GM18505 (cell line): ENCODE measurements around the gene GTPBP2.
"Not testable (repeated sequence)": the region's sequence is repeated elsewhere in the genome, so short reads cannot be mapped to it uniquely, and the experiment has no call there.

Source experiments
- ATAC-seq: cut with Tn5 transposase; IDR thresholded peaks from one replicate; pipeline ENCODE4 v1.9.1; 2021; ENCODE audit not compliant: unreplicated experiment
- POLR2A ChIP-seq: IDR thresholded peaks from 4 replicates; pipeline ENCODE4 v1.6.1; 2011; ENCODE audit warnings: borderline replicate concordance; ENCODE audit not compliant: insufficient read depth, insufficient read length; ENCODE audit errors: extremely low read depth

The GTPBP2 gene

DNA sequence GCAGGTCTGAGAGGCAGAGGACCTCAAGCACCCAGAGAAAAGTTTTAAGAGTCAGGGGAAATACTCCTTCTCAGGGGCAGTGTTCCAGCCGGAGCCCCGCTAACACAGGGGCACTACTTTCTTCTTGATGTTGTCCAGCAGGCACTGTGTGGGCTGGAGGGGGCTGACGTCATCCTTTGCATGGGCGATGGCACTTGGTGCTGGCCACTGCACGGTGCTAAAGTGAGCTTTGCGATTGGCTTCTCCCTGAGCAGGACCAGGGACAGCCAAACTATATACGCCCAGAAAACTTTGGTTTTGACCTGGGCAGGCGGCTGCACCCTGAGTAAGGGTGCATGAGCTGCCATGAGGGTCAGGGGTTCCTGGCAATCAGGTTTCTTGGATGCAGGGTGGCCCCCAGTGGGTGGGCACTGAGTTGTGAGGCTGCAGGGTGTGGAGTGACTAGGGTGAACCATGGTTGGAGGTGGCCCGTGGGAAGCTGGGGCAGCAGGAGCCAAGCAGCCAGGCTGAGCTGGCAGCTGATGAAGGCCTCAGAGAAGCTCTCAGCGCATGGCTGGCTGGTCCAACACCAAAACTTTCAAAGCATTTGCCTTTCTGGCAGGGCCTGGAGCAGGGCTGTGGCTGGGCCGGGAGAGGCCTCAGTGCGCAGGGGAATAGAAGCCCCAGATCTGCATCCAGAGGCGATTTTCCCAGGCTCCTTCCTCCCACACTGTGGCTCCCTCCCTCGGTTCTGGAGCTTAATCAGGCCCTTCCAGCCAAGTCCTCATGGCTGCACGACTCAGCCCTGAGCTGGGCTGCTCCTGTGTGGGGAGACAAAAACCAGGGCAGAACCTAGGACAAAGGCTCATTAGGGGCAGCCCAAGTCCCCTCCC, 40.2 kb upstream of the GTPBP2 start:
- peak; percentile 1 for TF ChIP-seq POLR2A
- ATAC-seq: no peak

- TF ChIP-seq POLR2A: peak; percentile 60
- ATAC-seq: peak; percentile 47
These were observed 39.3 kb upstream of the GTPBP2 start for GRCh38 chr6:43668151-43669028.

GRCh38 chr6:43667245-43668150, 38.4 kb upstream of the GTPBP2 start:
- no peak for ATAC-seq
- peak; percentile 15 for TF ChIP-seq POLR2A

- ATAC-seq: no peak
- no peak for TF ChIP-seq POLR2A
These were observed 37.3 kb upstream of the GTPBP2 start for GRCh38 chr6:43666196-43666920.

GRCh38 chr6:43665376-43665775, 36.3 kb upstream of the GTPBP2 start:
- ATAC-seq: no peak
- TF ChIP-seq POLR2A: no peak

DNA sequence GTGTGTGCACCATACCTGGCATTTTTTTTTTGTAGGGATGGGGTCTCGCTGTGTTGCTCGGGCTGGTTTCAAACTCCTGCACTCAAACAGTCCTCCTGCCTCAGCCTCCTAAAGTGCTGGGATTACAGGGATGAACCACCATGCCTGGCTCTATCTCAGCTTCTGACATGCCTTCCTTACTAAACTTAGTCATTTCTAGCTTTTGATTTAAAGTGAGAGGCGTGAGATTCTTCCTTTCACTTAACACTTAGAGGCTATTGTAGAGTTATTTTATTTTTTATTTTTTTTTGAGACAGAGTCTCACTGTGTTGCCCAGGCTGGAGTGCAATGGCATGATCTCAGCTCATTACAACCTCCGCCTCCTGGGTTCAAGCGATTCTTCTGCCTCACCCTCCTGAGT, 33.9 kb upstream of the GTPBP2 start:
- ATAC-seq: not testable (repeated sequence)

- TF ChIP-seq POLR2A: no peak
- no peak for ATAC-seq
These were observed 29.1 kb upstream of the GTPBP2 start for GRCh38 chr6:43658161-43658560.

- ATAC-seq: no peak
- no peak for TF ChIP-seq POLR2A
These were observed 28.2 kb upstream of the GTPBP2 start for GRCh38 chr6:43657221-43657802.

- not testable (repeated sequence) for ATAC-seq
These were observed 23.8 kb upstream of the GTPBP2 start for GRCh38 chr6:43652822-43653221.

- no peak for ATAC-seq
These were observed 19.2 kb upstream of the GTPBP2 start for GRCh38 chr6:43648248-43648647.

DNA sequence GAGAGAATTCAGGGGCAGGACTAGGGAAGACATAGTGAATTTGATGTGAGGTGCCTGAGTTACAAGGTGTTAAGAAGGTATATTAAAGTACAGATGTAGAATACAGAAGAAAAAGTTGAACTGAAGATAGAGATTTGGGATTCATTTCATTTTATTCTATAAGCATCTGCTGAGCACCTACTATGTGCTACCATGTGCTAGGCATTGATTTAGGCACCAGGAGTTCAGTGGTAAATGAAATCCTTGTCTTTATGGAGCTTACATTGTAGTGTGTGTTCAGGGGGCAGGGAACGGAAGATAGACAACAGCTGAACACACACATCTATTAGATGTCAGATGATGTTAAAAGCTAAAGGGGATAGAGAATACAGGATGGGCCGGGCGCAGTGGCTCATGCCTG, 18.5 kb upstream of the GTPBP2 start:
- no peak for ATAC-seq
- TF ChIP-seq POLR2A: no peak

More at GRCh38 chr6:43648248-43648647, 19.2 kb upstream of the GTPBP2 start:
- TF ChIP-seq POLR2A: no peak

- no peak for ATAC-seq
- TF ChIP-seq POLR2A: no peak
These were observed 16.5 kb upstream of the GTPBP2 start for GRCh38 chr6:43645613-43645964.
